Cardiac fibroblast (primary cell): ENCODE measurements around the gene EVI5.
"Not testable (repeated sequence)": the region's sequence is repeated elsewhere in the genome, so short reads cannot be mapped to it uniquely, and the experiment has no call there.

Experiments
- DNase-seq, 2 donors: peaks; one replicate each; pipeline versions ENCODE4 v3.0.0 to v3.0.0-alpha.2; 2010; ENCODE audit warnings: low read depth in 2 of 2
- H3K4me3 ChIP-seq, 2 donors: replicated peaks in 1 of 2; 1 replicate in 1 of 2; 2 replicates in 1 of 2; pipeline ENCODE4 v1.5.1; 2011; ENCODE audit warnings: low read depth in 2 of 2, low read length in 2 of 2, mild to moderate bottlenecking in 2 of 2, moderate library complexity in 1 of 2
- TF ChIP-seq, protein P1 (sequence below): IDR thresholded peaks from one replicate; pipeline ENCODE4 v1.5.1; 2011; ENCODE audit warnings: low read depth, mild to moderate bottlenecking, low read length, inconsistent platforms

EVI5 gene

GRCh38 chr1:92538413-92539061 lies 246.4 kb downstream of the EVI5 start:
- H3K4me3 ChIP-seq = no peak overlapping the region
- TF ChIP-seq, protein P1, sequence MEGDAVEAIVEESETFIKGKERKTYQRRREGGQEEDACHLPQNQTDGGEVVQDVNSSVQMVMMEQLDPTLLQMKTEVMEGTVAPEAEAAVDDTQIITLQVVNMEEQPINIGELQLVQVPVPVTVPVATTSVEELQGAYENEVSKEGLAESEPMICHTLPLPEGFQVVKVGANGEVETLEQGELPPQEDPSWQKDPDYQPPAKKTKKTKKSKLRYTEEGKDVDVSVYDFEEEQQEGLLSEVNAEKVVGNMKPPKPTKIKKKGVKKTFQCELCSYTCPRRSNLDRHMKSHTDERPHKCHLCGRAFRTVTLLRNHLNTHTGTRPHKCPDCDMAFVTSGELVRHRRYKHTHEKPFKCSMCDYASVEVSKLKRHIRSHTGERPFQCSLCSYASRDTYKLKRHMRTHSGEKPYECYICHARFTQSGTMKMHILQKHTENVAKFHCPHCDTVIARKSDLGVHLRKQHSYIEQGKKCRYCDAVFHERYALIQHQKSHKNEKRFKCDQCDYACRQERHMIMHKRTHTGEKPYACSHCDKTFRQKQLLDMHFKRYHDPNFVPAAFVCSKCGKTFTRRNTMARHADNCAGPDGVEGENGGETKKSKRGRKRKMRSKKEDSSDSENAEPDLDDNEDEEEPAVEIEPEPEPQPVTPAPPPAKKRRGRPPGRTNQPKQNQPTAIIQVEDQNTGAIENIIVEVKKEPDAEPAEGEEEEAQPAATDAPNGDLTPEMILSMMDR = no peak
- peak in 1 of 2 donors; percentile 11 for DNase-seq

DNA sequence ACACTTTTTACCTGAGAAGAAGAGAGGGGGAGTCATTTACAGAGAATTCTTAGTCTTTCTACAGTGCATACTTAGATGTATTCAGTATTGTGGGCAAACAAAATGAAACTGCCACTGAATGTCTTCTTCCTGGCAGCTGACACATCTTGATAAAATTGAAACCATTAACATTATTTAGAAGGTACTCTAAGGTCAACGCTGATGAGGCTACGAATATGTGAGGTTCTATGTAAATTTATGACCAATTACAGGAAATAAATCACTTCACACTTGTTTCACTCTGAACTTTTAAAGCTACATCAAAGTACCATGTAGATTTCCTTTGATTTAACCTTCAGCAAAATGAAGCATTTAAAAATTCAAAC lies 246.9 kb downstream of the EVI5 start:
- no peak overlapping the region for H3K4me3 ChIP-seq
- TF ChIP-seq, protein P1 = no peak
- DNase-seq = peak in 1 of 2 donors; percentile 15

GRCh38 chr1:92536980-92537884 lies 247.7 kb downstream of the EVI5 start:
- peak; percentile 49 to 60 for DNase-seq
- TF ChIP-seq, protein P1 = no peak
- H3K4me3 ChIP-seq = no peak overlapping the region

GRCh38 chr1:92536211-92536979 lies 248.5 kb downstream of the EVI5 start:
- H3K4me3 ChIP-seq = no peak overlapping the region
- DNase-seq = no peak
- TF ChIP-seq, protein P1 = no peak

DNA sequence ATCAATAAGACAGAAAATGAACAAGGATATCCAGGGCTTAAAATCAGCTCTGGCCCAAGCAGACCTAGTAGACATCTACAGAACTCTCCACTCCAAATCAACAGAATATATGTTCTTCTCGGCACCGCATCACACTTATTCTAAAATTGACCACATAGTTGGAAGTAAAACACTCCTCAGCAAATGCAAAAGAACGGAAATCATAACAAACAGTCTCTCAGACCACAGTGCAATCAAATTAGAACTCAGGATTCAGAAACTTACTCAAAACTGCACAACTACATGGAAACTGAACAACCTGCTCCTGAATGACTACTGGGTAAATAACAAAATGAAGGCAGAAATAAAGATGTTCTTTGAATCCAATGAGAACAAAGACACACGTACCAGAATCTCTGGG lies 252.5 kb downstream of the EVI5 start:
- not testable (repeated sequence) for H3K4me3 ChIP-seq, DNase-seq

DNA sequence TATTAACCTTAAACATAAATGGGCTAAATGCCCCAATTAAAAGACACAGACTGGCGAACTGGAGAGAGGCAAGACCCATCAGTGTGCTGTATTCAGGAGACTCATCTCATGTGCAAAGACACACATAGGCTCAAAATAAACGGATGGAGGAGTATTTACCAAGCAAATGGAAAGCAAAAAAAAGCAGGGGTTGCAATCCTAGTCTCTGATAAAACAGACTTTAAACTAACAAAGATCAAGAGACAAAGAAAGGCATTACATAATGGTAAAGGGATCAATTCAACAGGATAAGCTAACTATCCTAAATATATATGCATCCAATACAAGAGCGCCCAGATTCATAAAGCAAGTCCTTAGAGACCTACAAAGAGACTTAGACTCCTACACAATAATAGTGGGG lies 253.0 kb downstream of the EVI5 start:
- H3K4me3 ChIP-seq, DNase-seq: not testable (repeated sequence)

DNA sequence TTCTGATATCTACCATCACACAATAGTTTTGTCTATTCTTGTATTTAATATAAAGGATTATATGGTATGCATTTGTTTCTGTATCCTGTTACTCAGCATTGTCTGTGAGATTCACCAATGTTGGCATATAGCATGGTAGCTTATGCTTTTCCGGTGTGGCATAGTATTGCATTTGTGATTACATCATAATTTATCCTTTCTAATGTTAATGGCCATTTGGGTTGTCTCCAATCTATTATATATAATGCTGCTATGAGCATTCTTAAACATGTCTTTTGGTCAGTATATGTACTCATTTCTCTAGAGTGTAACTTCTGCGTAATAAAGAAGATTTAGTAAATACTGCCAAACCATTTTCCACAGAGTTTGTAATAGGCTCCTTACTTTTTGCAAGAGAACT lies 257.2 kb downstream of the EVI5 start:
- no peak overlapping the region for H3K4me3 ChIP-seq
- no peak for DNase-seq
- TF ChIP-seq, protein P1 = no peak

DNA sequence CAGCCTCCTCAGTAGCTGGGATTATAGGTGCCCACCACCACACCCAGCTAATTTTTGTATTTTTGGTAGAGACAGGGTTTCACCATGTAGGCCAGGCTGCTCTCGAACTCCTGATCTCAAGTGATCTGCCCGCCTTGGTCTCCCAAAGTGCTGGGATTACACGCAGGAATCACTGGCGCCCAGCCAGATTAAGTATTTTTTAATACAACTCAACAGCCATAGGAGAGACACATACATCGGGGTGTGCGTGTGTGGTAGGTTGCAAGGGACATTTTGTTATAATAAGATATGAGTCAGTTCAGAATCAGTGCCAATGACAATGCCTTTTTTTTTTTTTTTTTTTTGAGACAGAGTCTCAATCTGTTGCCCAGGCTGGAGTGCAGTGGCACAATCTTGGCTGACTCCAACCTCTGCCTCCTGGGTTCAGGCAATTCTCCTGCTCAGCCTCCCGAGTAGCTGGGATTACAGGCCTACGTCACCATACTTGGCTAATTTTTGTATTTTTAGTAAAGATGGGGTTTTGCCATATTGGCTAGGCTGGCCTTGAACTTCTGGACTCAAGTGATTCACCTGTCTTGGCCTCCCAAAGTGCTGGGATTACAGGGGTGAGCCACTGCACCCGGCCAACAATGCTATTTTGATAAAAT lies 259.8 kb downstream of the EVI5 start:
- H3K4me3 ChIP-seq = not testable (repeated sequence)
- DNase-seq = peak in 1 of 2 donors; percentile 80
